Measurements from ENCODE around the gene PNMA8B. TPM values are rescaled to one million over a fixed set of nuclear protein-coding genes. Genes with fewer than 3 reads are reported as not detected.

Gene PNMA8B
- total RNA-seq, 1 donor from 2014 or later: 0.89 TPM

Other genes starting within 250 kb of the PNMA8B start
- gene HIF3A, start 198.8 kb downstream of the PNMA8B start, total RNA-seq: 81.4 TPM
- gene PPP5C, start 148.8 kb downstream of the PNMA8B start, total RNA-seq: 72.5 TPM
- gene CCDC8, start 82.3 kb downstream of the PNMA8B start, total RNA-seq: 33.5 TPM
- 0.07 TPM for gene PNMA8C, start 66.9 kb downstream of the PNMA8B start, total RNA-seq
- gene PNMA8A, start 24.3 kb downstream of the PNMA8B start, total RNA-seq: 9.4 TPM
- gene CALM3, start 105.5 kb upstream of the PNMA8B start, total RNA-seq: 323 TPM
- 3.0 TPM for gene PTGIR, start 129.2 kb upstream of the PNMA8B start, total RNA-seq
- not detected for gene GNG8, start 140.3 kb upstream of the PNMA8B start, total RNA-seq
- gene DACT3, start 165.3 kb upstream of the PNMA8B start, total RNA-seq: 14.1 TPM
- gene PRKD2, start 221.2 kb upstream of the PNMA8B start, total RNA-seq: 9.3 TPM